H1 (cell line): Measurements from ENCODE around the gene PAX8. TPM values are rescaled to one million over a fixed set of nuclear protein-coding genes. Genes with fewer than 3 reads are reported as not detected.

ENCODE experiments used
- CTCF ChIA-PET: fragments of 300-600 bp; sonication (Branson Sonifier 250); formaldehyde crosslinking; loops from one replicate; lab custom pipeline; 2021; ENCODE audit not compliant: partially characterized antibody; lab: Charles Lee
- POLR2A ChIA-PET: fragments of 300-600 bp; sonication (Branson Sonifier 250); formaldehyde crosslinking; loops from one replicate; lab custom pipeline; 2021; ENCODE audit warnings: inconsistent platforms; ENCODE audit not compliant: partially characterized antibody; lab: Charles Lee
- DNase-seq, 2 experiments: peaks; one replicate each; pipeline versions ENCODE4 v3.0.0 to v3.0.0-alpha.2; 2010 to 2022; ENCODE audit warnings: low spot score in 2 of 2, low read depth in 1 of 2, mixed read lengths in 1 of 2
- FAIRE-seq: peaks from 2 replicates; lab custom pipeline; 2011; peaks lifted over from hg19 to GRCh38; lab: Jason Lieb, UNC
- H2AFZ ChIP-seq: 2 replicates; pipeline ENCODE4 v1.8.1; 2012; ENCODE audit warnings: low read length, inconsistent platforms
- H2AK5ac ChIP-seq: 2 replicates; pipeline ENCODE4 v1.6.1; 2013; ENCODE audit warnings: low read depth, low read length
- H2BK120ac ChIP-seq: replicated peaks from 2 replicates; pipeline ENCODE3; 2013; ENCODE audit warnings: low read depth, low read length, inconsistent platforms
- H2BK12ac ChIP-seq: 2 replicates; pipeline ENCODE4 v1.6.1; 2013; ENCODE audit warnings: low read depth, low read length
- H2BK15ac ChIP-seq: 2 replicates; pipeline ENCODE4 v1.6.1; 2013; ENCODE audit warnings: low read length
- H2BK20ac ChIP-seq: 2 replicates; pipeline ENCODE4 v1.6.1; 2013; ENCODE audit warnings: low read length
- H2BK5ac ChIP-seq: 2 replicates; pipeline ENCODE4 v1.6.1; 2013; ENCODE audit warnings: low read depth, low read length
- H3K14ac ChIP-seq: 2 replicates; pipeline ENCODE4 v1.6.1; 2013; ENCODE audit warnings: inconsistent platforms; ENCODE audit not compliant: insufficient read length
- H3K18ac ChIP-seq: 2 replicates; pipeline ENCODE4 v1.6.1; 2013; ENCODE audit warnings: low read length; ENCODE audit errors: extremely low read depth
- H3K23ac ChIP-seq: 2 replicates; pipeline ENCODE4 v1.6.1; 2013; ENCODE audit warnings: inconsistent platforms; ENCODE audit not compliant: insufficient read length
- H3K23me2 ChIP-seq: 2 replicates; pipeline ENCODE4 v1.6.1; 2013; ENCODE audit warnings: low read depth, low read length
- H3K27ac ChIP-seq: 2 replicates; pipeline ENCODE4 v1.6.1; 2011; ENCODE audit warnings: low read depth, low read length, inconsistent platforms
- H3K27me3 ChIP-seq, 4 experiments: replicated peaks in 1 of 4; 1 replicate in 1 of 4; 2 replicates in 3 of 4; pipeline versions ENCODE4 v1.6.1 to v1.8.1; 2011 to 2013; ENCODE audit warnings: low read length in 3 of 4, mild to moderate bottlenecking in 3 of 4, inconsistent platforms in 2 of 4, mixed read lengths in 2 of 4, moderate library complexity in 1 of 4; ENCODE audit not compliant: control insufficient read depth in 3 of 4, insufficient read depth in 3 of 4; ENCODE audit errors: extremely low read depth in 1 of 4
- H3K36me3 ChIP-seq, 4 experiments: 2 replicates each; pipeline versions ENCODE4 v1.6.1 to v1.8.1; 2011 to 2013; ENCODE audit warnings: mild to moderate bottlenecking in 4 of 4, low read length in 3 of 4, moderate library complexity in 2 of 4, control low read depth in 1 of 4, inconsistent platforms in 1 of 4; ENCODE audit not compliant: insufficient read depth in 4 of 4, control insufficient read depth in 2 of 4
- H3K4ac ChIP-seq: replicated peaks from 2 replicates; pipeline ENCODE3; 2013; ENCODE audit warnings: low read length, low read depth, mixed read lengths, inconsistent platforms; ENCODE audit not compliant: insufficient read length
- H3K4me1 ChIP-seq, 4 experiments: replicated peaks in 1 of 4; 1 replicate in 1 of 4; 2 replicates in 3 of 4; pipeline versions ENCODE4 v1.6.1 to v1.8.1; 2011 to 2013; ENCODE audit warnings: low read length in 3 of 4, inconsistent platforms in 2 of 4, mixed read lengths in 1 of 4; ENCODE audit not compliant: insufficient read depth in 4 of 4, control insufficient read depth in 3 of 4
- H3K4me2 ChIP-seq, 2 experiments: 2 replicates each; pipeline versions ENCODE4 v1.6.1 to v1.8.1; 2011 to 2013; ENCODE audit warnings: low read depth in 2 of 2, low read length in 2 of 2, control low read depth in 1 of 2, inconsistent platforms in 1 of 2, mild to moderate bottlenecking in 1 of 2; ENCODE audit not compliant: insufficient read depth in 1 of 2
- H3K4me3 ChIP-seq, 4 experiments: fragments of 200-600, 300-600 bp in 1 of 4; sonication (generic), shearing (Covaris generic), sonication (Bioruptor Twin) in 1 of 4; 2 replicates each; pipeline versions ENCODE4 v1.5.1 to v1.8.1; 2011 to 2016; ENCODE audit warnings: low read length in 4 of 4, low read depth in 3 of 4, control low read depth in 2 of 4, inconsistent platforms in 2 of 4, mild to moderate bottlenecking in 2 of 4, mixed read lengths in 1 of 4, moderate library complexity in 1 of 4; ENCODE audit not compliant: insufficient read depth in 2 of 4; ENCODE audit errors: extremely low read depth in 1 of 4
- H3K56ac ChIP-seq: replicated peaks from 2 replicates; pipeline ENCODE3; 2013; ENCODE audit warnings: low read depth, mild to moderate bottlenecking, mixed read lengths, low read length, inconsistent platforms; ENCODE audit not compliant: insufficient read length
- H3K79me1 ChIP-seq: 2 replicates; pipeline ENCODE4 v1.6.1; 2013; ENCODE audit warnings: low read depth, low read length, control low read depth
- H3K79me2 ChIP-seq, 2 experiments: 2 replicates each; pipeline versions ENCODE4 v1.6.1 to v1.8.1; 2012 to 2013; ENCODE audit warnings: low read length in 2 of 2, mild to moderate bottlenecking in 2 of 2, inconsistent platforms in 1 of 2; ENCODE audit not compliant: insufficient read depth in 2 of 2, control insufficient read depth in 1 of 2
- H3K9ac ChIP-seq, 4 experiments: replicated peaks in 1 of 4; 1 replicate in 1 of 4; 2 replicates in 3 of 4; pipeline versions ENCODE4 v1.6.1 to v1.8.1; 2011 to 2013; ENCODE audit warnings: low read depth in 3 of 4, low read length in 3 of 4, control low read depth in 2 of 4, mild to moderate bottlenecking in 2 of 4, moderate library complexity in 2 of 4, inconsistent platforms in 1 of 4; ENCODE audit errors: extremely low read depth in 1 of 4
- H3K9me3 ChIP-seq, 2 experiments: 2 replicates each; pipeline versions ENCODE4 v1.6.1 to v1.8.1; 2012 to 2013; ENCODE audit warnings: mild to moderate bottlenecking in 2 of 2, moderate library complexity in 2 of 2, control low read depth in 1 of 2, inconsistent platforms in 1 of 2, low read depth in 1 of 2, low read length in 1 of 2, mixed read lengths in 1 of 2; ENCODE audit not compliant: insufficient read depth in 2 of 2
- H4K20me1 ChIP-seq, 2 experiments: replicated peaks in 1 of 2; 2 replicates each; pipeline versions ENCODE3 to v1.8.1; 2011 to 2013; ENCODE audit warnings: inconsistent platforms in 2 of 2, low read length in 2 of 2, mild to moderate bottlenecking in 1 of 2; ENCODE audit not compliant: insufficient read depth in 2 of 2, control insufficient read depth in 1 of 2
- H4K5ac ChIP-seq: 2 replicates; pipeline ENCODE4 v1.6.1; 2013; ENCODE audit warnings: low read length, low read depth, mixed read lengths, inconsistent platforms; ENCODE audit not compliant: insufficient read length
- H4K8ac ChIP-seq: 2 replicates; pipeline ENCODE4 v1.8.0; 2013; ENCODE audit warnings: mild to moderate bottlenecking, moderate library complexity, low read length, inconsistent platforms; ENCODE audit not compliant: insufficient read depth; ENCODE audit errors: extremely low read depth
- H4K91ac ChIP-seq: replicated peaks from 2 replicates; pipeline ENCODE3; 2013; ENCODE audit warnings: low read length, mixed read lengths, inconsistent platforms; ENCODE audit not compliant: insufficient read length
- ATF3 ChIP-seq: IDR thresholded peaks from 2 replicates; pipeline ENCODE4 v1.6.1; 2011; ENCODE audit warnings: low read depth, mild to moderate bottlenecking, low read length; ENCODE audit not compliant: insufficient read depth
- BRCA1 ChIP-seq: IDR thresholded peaks from 2 replicates; pipeline ENCODE4 v1.6.1; 2012; ENCODE audit warnings: low read depth, low read length, improper control_type of control experiment
- CHD1 ChIP-seq: IDR thresholded peaks from 2 replicates; pipeline ENCODE4 v1.6.1; 2012; ENCODE audit warnings: low read depth, low read length, improper control_type of control experiment
- EZH2 ChIP-seq: fragments of 200-600 bp; sonication (generic); IDR thresholded peaks from 2 replicates; pipeline ENCODE4 v1.7.1; 2012; ENCODE audit warnings: low read depth, mild to moderate bottlenecking, moderate library complexity, low read length, inconsistent platforms; ENCODE audit not compliant: severe bottlenecking
- JUND ChIP-seq: IDR thresholded peaks from 2 replicates; pipeline ENCODE4 v1.6.1; 2011; ENCODE audit warnings: mild to moderate bottlenecking, improper control_type of control experiment, low read length
- KDM1A ChIP-seq: fragments of 200-600, 300-600 bp; sonication (generic); IDR thresholded peaks from 2 replicates; pipeline ENCODE4 v1.7.1; 2016; ENCODE audit warnings: mild to moderate bottlenecking, low read length, borderline replicate concordance
- KDM4A ChIP-seq: IDR thresholded peaks from one replicate; pipeline ENCODE4 v1.7.1; 2012; ENCODE audit warnings: low read depth, mild to moderate bottlenecking, moderate library complexity, low read length, inconsistent platforms; ENCODE audit not compliant: severe bottlenecking
- RNF2 ChIP-seq: fragments of 200-900, 300-1000 bp; sonication (generic); IDR thresholded peaks from 2 replicates; pipeline ENCODE4 v1.7.1; 2016; ENCODE audit warnings: borderline replicate concordance, low read depth, mild to moderate bottlenecking, antibody characterized with exemption, low read length; ENCODE audit not compliant: poor library complexity, severe bottlenecking; ENCODE audit errors: missing control alignments
- SIN3A ChIP-seq, 2 experiments: IDR thresholded peaks in 1 of 2; conservative IDR thresholded peaks in 1 of 2; 2 replicates each; pipeline ENCODE4 v1.6.1; 2011 to 2012; ENCODE audit warnings: low read length in 2 of 2, improper control_type of control experiment in 1 of 2, low read depth in 1 of 2, mild to moderate bottlenecking in 1 of 2
- SIRT6 ChIP-seq: IDR thresholded peaks from one replicate; pipeline ENCODE4 v1.7.1; 2012; ENCODE audit warnings: low read length, inconsistent platforms
- SP1 ChIP-seq: IDR thresholded peaks from 2 replicates; pipeline ENCODE4 v1.6.1; 2011; ENCODE audit warnings: low read depth, low read length
- TCF12 ChIP-seq: IDR thresholded peaks from 2 replicates; pipeline ENCODE4 v1.6.1; 2011; ENCODE audit warnings: low read depth, mild to moderate bottlenecking, low read length
- ZNF274 ChIP-seq: IDR thresholded peaks from 2 replicates; pipeline ENCODE4 v1.7.0; 2012; ENCODE audit warnings: low read length, borderline replicate concordance; ENCODE audit errors: extremely low read depth
- WGBS, 2 experiments: shearing (Covaris generic) in 1 of 2; methylation state at CpG; one replicate each; pipeline versions ENCODE4 v1.1.6 to v1.1.7; 2013 to 2015; ENCODE audit warnings: low lambda C conversion rate in 2 of 2, mixed read lengths in 2 of 2, inconsistent platforms in 1 of 2, low coverage in 1 of 2, missing lambda C conversion rate in 1 of 2; ENCODE audit not compliant: insufficient replicate concordance in 2 of 2, insufficient coverage in 1 of 2, insufficient read length in 1 of 2; ENCODE audit errors: extremely low coverage in 1 of 2, missing lambda C conversion rate in 1 of 2; 5-methylcytosine and 5-hydroxymethylcytosine counted together
- polyA plus RNA-seq, 7 experiments: library from polyadenylated mRNA; depleted of rRNA in 3 of 7; stranded (reverse) in 5 of 7; unstranded in 2 of 7; fragments of >200 nt in 5 of 7; fragments of 200-250 nt in 2 of 7; gene quantifications; 1 replicate in 5 of 7; 2 replicates in 1 of 7; 4 replicates in 1 of 7; pipeline versions ENCODE4 v1.2.1 to v1.2.3, GENCODE V29; 2011 to 2013; ENCODE audit warnings: missing spikeins in 2 of 7, mixed read lengths in 2 of 7
- total RNA-seq: library from RNA; stranded (reverse); fragmentation: NEBNext Ultra II Directional; extraction: Animal tissue kit (Norgen Biotek cat#: 25700); gene quantifications from 2 replicates; pipeline ENCODE4 v1.2.1, GENCODE V29; 2021

The PAX8 gene
- total and polyA plus RNA-seq, 2 of the 8 experiments (the other 6 are each of a cell fraction or from before 2014, with no cell fraction given) = 0.02 TPM; not detected in 1

- H3K23me2 ChIP-seq = no peaks in the 10 kb centered on the region
- no peak overlapping the region for H3K4ac ChIP-seq
- FAIRE-seq (no peak), DNase-seq (no peak)
- H3K9me3 ChIP-seq = no peaks in the 10 kb centered on the region
- H3K18ac ChIP-seq = no peak overlapping the region
- H2AK5ac ChIP-seq = no peak overlapping the region
- H2BK15ac ChIP-seq = no peak overlapping the region
- POLR2A ChIA-PET = interaction anchor here (1.0 kb wide), 1 partner anchor 29 kb away, joined by 3 read pairs; no protein-coding TSS in a partner anchor
- H3K79me2 ChIP-seq = no peaks in the 10 kb centered on the region
- H3K27me3 ChIP-seq = no peaks in the 10 kb centered on the region
- no peak overlapping the region for H2BK120ac ChIP-seq
- CTCF ChIA-PET = interaction anchor here (0.7 to 4.6 kb wide), 10 partner anchors 9 to 67 kb away, joined by 3 to 28 read pairs (median 4); no protein-coding TSS in a partner anchor
- H3K23ac ChIP-seq = no peak overlapping the region
- no peak overlapping the region for H2BK12ac ChIP-seq
- no peak overlapping the region for H2BK20ac ChIP-seq
- H4K5ac ChIP-seq = no peak overlapping the region
- no peaks in the 10 kb centered on the region for H4K20me1 ChIP-seq
- H4K8ac ChIP-seq = no peak overlapping the region
- no peak overlapping the region for H3K4me2 ChIP-seq
- H3K14ac ChIP-seq = no peak overlapping the region
- no peak overlapping the region for H2AFZ ChIP-seq
- H3K36me3 ChIP-seq = no peaks in the 10 kb centered on the region
- no peak overlapping the region for H3K27ac ChIP-seq
- peaks cover 0 to 6% (median 3%) of the 10 kb centered on the region in 4 experiments; a peak in 4 of 7 replicates for H3K4me1 ChIP-seq
- no peak overlapping the region for H4K91ac ChIP-seq
- WGBS, 2 experiments = 79% methylated on average over 3 of the region's 3 CpGs; no CpG with 5 or more reads in 1 of the 2 experiments
- H3K79me1 ChIP-seq = no peaks in the 10 kb centered on the region
- H2BK5ac ChIP-seq = no peak overlapping the region
- no peak overlapping the region for H3K9ac ChIP-seq
- H3K56ac ChIP-seq = no peak overlapping the region
- H3K4me3 ChIP-seq = no peak overlapping the region
- TF ChIP-seq JUND (no peak), EZH2 (no peak), SIN3A (conservative IDR thresholded peaks at IDR 0.05 in 1 of 2, IDR thresholded peaks at IDR 0.05 in 1 of 2; ENCODE audit: low read depth in 1 of 2, low read length in 2 of 2) (no peak), SP1 (no peak), TCF12 (no peak), BRCA1 (no peak), RNF2 (no peak), ATF3 (no peak), SIRT6 (no peak), ZNF274 (no peak), CHD1 (no peak), KDM4A (no peak), KDM1A (no peak)
These were observed 48.9 kb downstream of the PAX8 start for GRCh38 chr2:113229795-113230194.
